HL-60 (cell line): Measurements from ENCODE around the gene PAAF1.

Experiments used
- DNase-seq, 2 experiments: peaks; one replicate each; pipeline ENCODE4 v3.0.0-alpha.2; 2010 to 2020; ENCODE audit warnings: low read depth in 1 of 2, low spot score in 1 of 2
- H3K27ac ChIP-seq: fragments of 250-450 bp; sonication (Bioruptor Pico); replicated peaks from 2 replicates; pipeline ENCODE4 v1.5.1; 2020; ENCODE audit warnings: mild to moderate bottlenecking, moderate library complexity
- H3K27me3 ChIP-seq: fragments of 250-450 bp; sonication (Bioruptor Pico); 2 replicates; pipeline ENCODE4 v1.5.1; 2021; ENCODE audit warnings: mild to moderate bottlenecking, moderate library complexity; ENCODE audit not compliant: insufficient read depth, poor library complexity, severe bottlenecking
- H3K4me3 ChIP-seq: replicated peaks from 2 replicates; pipeline ENCODE4 v1.5.1; 2011; ENCODE audit warnings: mild to moderate bottlenecking, control low read depth, low read length; ENCODE audit not compliant: insufficient read depth
- CTCF ChIP-seq: IDR thresholded peaks from one replicate; pipeline ENCODE4 v1.5.1; 2011; ENCODE audit warnings: low read length, control low read depth, inconsistent platforms; ENCODE audit not compliant: insufficient read depth
- GABPA ChIP-seq: IDR thresholded peaks from 2 replicates; pipeline ENCODE4 v1.6.1; 2012; ENCODE audit warnings: low read depth
- POLR2AphosphoS5 ChIP-seq: IDR thresholded peaks from 2 replicates; pipeline ENCODE4 v1.6.1; 2012; ENCODE audit warnings: low read depth
- REST ChIP-seq: IDR thresholded peaks from 2 replicates; pipeline ENCODE4 v1.6.1; 2012; ENCODE audit warnings: low read depth; ENCODE audit not compliant: insufficient replicate concordance
- SPI1 ChIP-seq: IDR thresholded peaks from 2 replicates; pipeline ENCODE4 v1.6.1; 2012; ENCODE audit warnings: low read depth, mild to moderate bottlenecking, borderline replicate concordance
- long read RNA-seq: library from polyadenylated mRNA; unstranded; transcript quantifications from one replicate; pipeline ENCODE4 v2.0.0, GENCODE V29; 2020

The PAAF1 gene
- long read RNA-seq, full-length matches to known transcripts = 305 of 385 reads
- long read RNA-seq, partial matches to known transcripts = 6 of 385 reads
- long read RNA-seq, other reads (novel, unspliced or antisense) = 74 of 385 reads

- Histone ChIP-seq H3K27me3 (no peaks in the 10 kb centered on the region), H3K27ac (peak within 1 kb of the TSS; percentile 89), H3K4me3 (peak within 1 kb of the TSS; percentile 60)
- TF ChIP-seq GABPA = peak; percentile 88
- peak; percentile 39; the same call in 1 of the 2 replicates for TF ChIP-seq SPI1
- TF ChIP-seq POLR2AphosphoS5 = peak; percentile 96
- no peak for TF ChIP-seq REST
- peak; percentile 97 to 99 for DNase-seq
These were observed at the start of gene PAAF1, which contains the start of gene COA4 for GRCh38 chr11:73876424-73877310. TSS of gene PAAF1 (plus strand) at chr11:73876999. CDS start at chr11:73877022, 23 bp downstream. TSS of gene COA4 (minus strand) at chr11:73876846. CDS start at chr11:73873378, 3,468 bp downstream.

GRCh38 chr11:73830261-73830660 is 46.5 kb upstream of the PAAF1 start:
- TF ChIP-seq POLR2AphosphoS5 (no peak), REST (no peak), SPI1 (no peak), CTCF (no peak), GABPA (no peak)
- Histone ChIP-seq H3K27ac (no peak overlapping the region), H3K4me3 (no peak overlapping the region), H3K27me3 (no peaks in the 10 kb centered on the region)
- DNase-seq = no peak

GRCh38 chr11:73833067-73833466 is 43.7 kb upstream of the PAAF1 start:
- TF ChIP-seq CTCF (no peak), SPI1 (no peak), POLR2AphosphoS5 (no peak), GABPA (no peak), REST (no peak)
- no peak overlapping the region for H3K4me3 ChIP-seq
- H3K27me3 ChIP-seq = no peaks in the 10 kb centered on the region
- no peak overlapping the region for H3K27ac ChIP-seq
- DNase-seq = no peak
